Measurements from ENCODE around the gene N4BP2L1.

Gene N4BP2L1

GRCh38 chr13:32414580-32414979 is 13.3 kb downstream of the N4BP2L1 start:
- Histone ChIP-seq H3K4me3 (ENCODE audit: low read length) (no peak overlapping the region), H3K4me1 (ENCODE audit: control insufficient read depth, insufficient read depth, low read length) (no peaks in the 10 kb centered on the region), H3K4me2 (ENCODE audit: low read length) (no peak overlapping the region), H3K9me3 (replicated peaks; ENCODE audit: low read length) (no peaks in the 10 kb centered on the region), H3K27me3 (ENCODE audit: control insufficient read depth, insufficient read depth, low read length) (no peaks in the 10 kb centered on the region), H3K9ac (ENCODE audit: low read depth, low read length) (no peak overlapping the region), H3K36me3 (ENCODE audit: insufficient read depth, low read length) (no peaks in the 10 kb centered on the region)

GRCh38 chr13:32413284-32413683 is 14.6 kb downstream of the N4BP2L1 start:
- no peaks in the 10 kb centered on the region for H3K9me3 ChIP-seq (replicated peaks; ENCODE audit: low read length)
- no peak overlapping the region for H3K4me3 ChIP-seq (ENCODE audit: low read length)
- no peak overlapping the region for H3K9ac ChIP-seq (ENCODE audit: low read depth, low read length)
- H3K4me1 ChIP-seq (ENCODE audit: control insufficient read depth, insufficient read depth, low read length), result no peaks in the 10 kb centered on the region
- no peaks in the 10 kb centered on the region for H3K36me3 ChIP-seq (ENCODE audit: insufficient read depth, low read length)
- H3K4me2 ChIP-seq (ENCODE audit: low read length), result no peak overlapping the region
- H3K27me3 ChIP-seq (ENCODE audit: control insufficient read depth, insufficient read depth, low read length), result no peaks in the 10 kb centered on the region

- no peaks in the 10 kb centered on the region for H3K4me1 ChIP-seq (ENCODE audit: control insufficient read depth, insufficient read depth, low read length)
- no peak overlapping the region for H3K4me3 ChIP-seq (ENCODE audit: low read length)
- no peaks in the 10 kb centered on the region for H3K36me3 ChIP-seq (ENCODE audit: insufficient read depth, low read length)
- H3K9ac ChIP-seq (ENCODE audit: low read depth, low read length), result no peak overlapping the region
- H3K9me3 ChIP-seq (replicated peaks; ENCODE audit: low read length), result no peaks in the 10 kb centered on the region
- no peak overlapping the region for H3K4me2 ChIP-seq (ENCODE audit: low read length)
- no peaks in the 10 kb centered on the region for H3K27me3 ChIP-seq (ENCODE audit: control insufficient read depth, insufficient read depth, low read length)
These were observed 18.1 kb downstream of the N4BP2L1 start for GRCh38 chr13:32409561-32410421.

- Histone ChIP-seq H3K4me2 (ENCODE audit: low read length) (no peak overlapping the region), H3K4me3 (ENCODE audit: low read length) (no peak overlapping the region)
These were observed 19.0 kb downstream of the N4BP2L1 start for GRCh38 chr13:32409001-32409313.

GRCh38 chr13:32408296-32409000 is 19.5 kb downstream of the N4BP2L1 start:
- Histone ChIP-seq H3K9ac (ENCODE audit: low read depth, low read length) (no peak overlapping the region), H3K36me3 (ENCODE audit: insufficient read depth, low read length) (no peaks in the 10 kb centered on the region), H3K4me1 (ENCODE audit: control insufficient read depth, insufficient read depth, low read length) (no peaks in the 10 kb centered on the region), H3K27me3 (ENCODE audit: control insufficient read depth, insufficient read depth, low read length) (no peaks in the 10 kb centered on the region), H3K4me2 (ENCODE audit: low read length) (no peak overlapping the region), H3K9me3 (replicated peaks; ENCODE audit: low read length) (no peaks in the 10 kb centered on the region), H3K4me3 (ENCODE audit: low read length) (no peak overlapping the region)

More at GRCh38 chr13:32409001-32409313, 19.0 kb downstream of the N4BP2L1 start:
- Histone ChIP-seq H3K27me3 (ENCODE audit: control insufficient read depth, insufficient read depth, low read length) (no peaks in the 10 kb centered on the region), H3K4me1 (ENCODE audit: control insufficient read depth, insufficient read depth, low read length) (no peaks in the 10 kb centered on the region), H3K9ac (ENCODE audit: low read depth, low read length) (no peak overlapping the region), H3K36me3 (ENCODE audit: insufficient read depth, low read length) (no peaks in the 10 kb centered on the region), H3K9me3 (replicated peaks; ENCODE audit: low read length) (no peaks in the 10 kb centered on the region)

- no peaks in the 10 kb centered on the region for H3K9me3 ChIP-seq (replicated peaks; ENCODE audit: low read length)
- H3K9ac ChIP-seq (ENCODE audit: low read depth, low read length), result no peak overlapping the region
- no peaks in the 10 kb centered on the region for H3K36me3 ChIP-seq (ENCODE audit: insufficient read depth, low read length)
- H3K27me3 ChIP-seq (ENCODE audit: control insufficient read depth, insufficient read depth, low read length), result no peaks in the 10 kb centered on the region
- H3K4me2 ChIP-seq (ENCODE audit: low read length), result no peak overlapping the region
- no peaks in the 10 kb centered on the region for H3K4me1 ChIP-seq (ENCODE audit: control insufficient read depth, insufficient read depth, low read length)
- H3K4me3 ChIP-seq (ENCODE audit: low read length), result no peak overlapping the region
These were observed 20.1 kb downstream of the N4BP2L1 start for GRCh38 chr13:32407854-32408253.

DNA sequence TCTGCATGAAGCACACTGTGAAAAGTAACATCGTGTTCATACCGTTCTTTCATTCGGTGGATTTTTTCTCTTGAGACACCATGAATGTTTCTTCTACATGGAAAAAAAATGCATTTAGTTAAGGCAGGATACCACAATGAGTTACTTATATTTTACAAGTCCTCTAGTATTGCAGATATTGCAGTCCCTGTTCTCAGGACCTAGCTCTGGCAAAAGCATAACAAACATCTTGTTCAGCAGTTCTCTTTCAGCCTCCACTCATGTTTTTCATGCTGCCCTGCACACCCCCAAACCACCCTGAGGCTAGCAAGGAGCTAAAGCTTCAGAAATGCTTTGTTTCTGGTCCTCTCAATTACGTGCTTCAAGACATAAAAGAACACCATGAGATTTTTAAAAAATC is 24.8 kb downstream of the N4BP2L1 start:
- Histone ChIP-seq H3K4me1 (ENCODE audit: control insufficient read depth, insufficient read depth, low read length) (no peaks in the 10 kb centered on the region), H3K27me3 (ENCODE audit: control insufficient read depth, insufficient read depth, low read length) (no peaks in the 10 kb centered on the region), H3K36me3 (ENCODE audit: insufficient read depth, low read length) (no peaks in the 10 kb centered on the region), H3K9ac (ENCODE audit: low read depth, low read length) (no peak overlapping the region), H3K4me3 (ENCODE audit: low read length) (no peak overlapping the region), H3K4me2 (ENCODE audit: low read length) (no peak overlapping the region), H3K9me3 (replicated peaks; ENCODE audit: low read length) (no peaks in the 10 kb centered on the region)

DNA sequence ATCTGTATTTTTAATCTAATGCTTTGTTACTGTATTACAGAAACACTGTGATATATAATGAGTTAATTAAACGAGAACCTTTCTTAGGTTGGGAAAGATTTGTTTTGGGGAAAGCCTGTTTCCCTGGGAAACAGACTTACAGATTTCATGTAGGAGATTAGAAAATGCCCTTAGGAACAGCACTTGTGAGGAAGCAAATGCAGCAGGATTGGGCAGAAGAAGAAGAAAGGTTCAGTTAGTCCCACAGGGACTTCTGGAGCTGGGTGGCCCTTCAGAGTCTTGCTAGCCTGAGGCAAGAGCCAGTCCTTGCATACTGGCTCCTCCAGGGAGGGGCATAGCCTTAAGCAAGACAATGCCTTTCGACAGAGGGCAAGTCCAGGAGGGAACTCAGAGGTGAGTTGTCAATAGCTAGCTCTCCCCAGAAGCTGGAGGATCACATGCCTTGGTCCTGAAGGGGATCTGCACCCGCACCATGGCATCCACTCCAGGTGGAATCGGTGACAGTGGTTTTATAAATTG is 36.8 kb downstream of the N4BP2L1 start:
- no peak overlapping the region for H3K9ac ChIP-seq (ENCODE audit: low read depth, low read length)
- no peak overlapping the region for H3K4me2 ChIP-seq (ENCODE audit: low read length)
- no peaks in the 10 kb centered on the region for H3K27me3 ChIP-seq (ENCODE audit: control insufficient read depth, insufficient read depth, low read length)
- H3K36me3 ChIP-seq (ENCODE audit: insufficient read depth, low read length), result no peaks in the 10 kb centered on the region
- no peak overlapping the region for H3K4me3 ChIP-seq (ENCODE audit: low read length)
- no peaks in the 10 kb centered on the region for H3K4me1 ChIP-seq (ENCODE audit: control insufficient read depth, insufficient read depth, low read length)
- H3K9me3 ChIP-seq (replicated peaks; ENCODE audit: low read length), result no peaks in the 10 kb centered on the region

GRCh38 chr13:32390484-32390883 is 37.4 kb downstream of the N4BP2L1 start:
- no peak overlapping the region for H3K9ac ChIP-seq (ENCODE audit: low read depth, low read length)

GRCh38 chr13:32390048-32390447 is 37.9 kb downstream of the N4BP2L1 start:
- Histone ChIP-seq H3K36me3 (ENCODE audit: insufficient read depth, low read length) (no peaks in the 10 kb centered on the region), H3K9me3 (replicated peaks; ENCODE audit: low read length) (no peaks in the 10 kb centered on the region), H3K4me2 (ENCODE audit: low read length) (no peak overlapping the region), H3K9ac (ENCODE audit: low read depth, low read length) (no peak overlapping the region), H3K27me3 (ENCODE audit: control insufficient read depth, insufficient read depth, low read length) (no peaks in the 10 kb centered on the region), H3K4me3 (ENCODE audit: low read length) (no peak overlapping the region), H3K4me1 (ENCODE audit: control insufficient read depth, insufficient read depth, low read length) (no peaks in the 10 kb centered on the region)

More at GRCh38 chr13:32390484-32390883, 37.4 kb downstream of the N4BP2L1 start:
- Histone ChIP-seq H3K4me1 (ENCODE audit: control insufficient read depth, insufficient read depth, low read length) (no peaks in the 10 kb centered on the region), H3K4me3 (ENCODE audit: low read length) (no peak overlapping the region), H3K9me3 (replicated peaks; ENCODE audit: low read length) (no peaks in the 10 kb centered on the region), H3K4me2 (ENCODE audit: low read length) (no peak overlapping the region), H3K27me3 (ENCODE audit: control insufficient read depth, insufficient read depth, low read length) (no peaks in the 10 kb centered on the region), H3K36me3 (ENCODE audit: insufficient read depth, low read length) (no peaks in the 10 kb centered on the region)

- Histone ChIP-seq H3K4me1 (ENCODE audit: control insufficient read depth, insufficient read depth, low read length) (no peaks in the 10 kb centered on the region), H3K36me3 (ENCODE audit: insufficient read depth, low read length) (no peaks in the 10 kb centered on the region), H3K4me3 (ENCODE audit: low read length) (no peak overlapping the region), H3K27me3 (ENCODE audit: control insufficient read depth, insufficient read depth, low read length) (no peaks in the 10 kb centered on the region), H3K9ac (ENCODE audit: low read depth, low read length) (no peak overlapping the region), H3K4me2 (ENCODE audit: low read length) (no peak overlapping the region), H3K9me3 (replicated peaks; ENCODE audit: low read length) (no peaks in the 10 kb centered on the region)
These were observed 42.5 kb downstream of the N4BP2L1 start for GRCh38 chr13:32385410-32385809.
